KMS-11 (cell line): ENCODE measurements around the gene LAMTOR4.

ENCODE experiments used
- H2AFZ ChIP-seq: fragments of 200-600 bp; sonication (generic); 2 replicates; pipeline ENCODE4 v1.6.1; 2016; ENCODE audit warnings: antibody characterized with exemption, mixed run types, low read depth
- H3K27ac ChIP-seq: fragments of 200-600 bp; sonication (generic); 2 replicates; pipeline ENCODE4 v1.6.1; 2016; ENCODE audit warnings: mild to moderate bottlenecking, mixed run types
- H3K27me3 ChIP-seq: fragments of 200-600 bp; sonication (generic); 2 replicates; pipeline ENCODE4 v1.6.1; 2017; ENCODE audit warnings: mild to moderate bottlenecking, low read depth, mixed run types, moderate library complexity; ENCODE audit not compliant: insufficient read depth
- H3K36me3 ChIP-seq: fragments of 200-600 bp; sonication (generic); 2 replicates; pipeline ENCODE4 v1.6.1; 2017; ENCODE audit warnings: mild to moderate bottlenecking, mixed run types; ENCODE audit not compliant: insufficient read depth
- H3K4me1 ChIP-seq: fragments of 200-600 bp; sonication (generic); 2 replicates; pipeline ENCODE4 v1.6.1; 2016; ENCODE audit warnings: mild to moderate bottlenecking, low read depth, mixed run types; ENCODE audit not compliant: poor library complexity, severe bottlenecking
- H3K4me2 ChIP-seq: fragments of 200-600 bp; sonication (generic); 2 replicates; pipeline ENCODE4 v1.7.0; 2016; ENCODE audit warnings: mild to moderate bottlenecking, mixed run types
- H3K4me3 ChIP-seq: fragments of 200-600 bp; sonication (generic); IDR thresholded peaks from 2 replicates; pipeline ENCODE4 v1.6.1; 2017; ENCODE audit warnings: low read depth, low read length, mixed read lengths; ENCODE audit not compliant: insufficient read depth
- H3K79me2 ChIP-seq: fragments of 200-600 bp; sonication (generic); 2 replicates; pipeline ENCODE4 v1.6.1; 2016; ENCODE audit warnings: low read depth, mixed run types; ENCODE audit not compliant: insufficient read depth
- H3K9ac ChIP-seq: fragments of 200-600 bp; sonication (generic); 2 replicates; pipeline ENCODE4 v1.6.1; 2016; ENCODE audit warnings: mild to moderate bottlenecking, mixed run types
- H4K20me1 ChIP-seq: fragments of 200-600 bp; sonication (generic); 2 replicates; pipeline ENCODE4 v1.6.1; 2016; ENCODE audit warnings: mild to moderate bottlenecking, mixed run types; ENCODE audit not compliant: insufficient read depth
- CTCF ChIP-seq: fragments of 200-600 bp; sonication (generic); conservative IDR thresholded peaks from 2 replicates; pipeline ENCODE4 v1.6.1; 2017; ENCODE audit warnings: low read depth, mild to moderate bottlenecking, antibody characterized with exemption, low read length, moderate library complexity, mixed read lengths

LAMTOR4 gene

DNA sequence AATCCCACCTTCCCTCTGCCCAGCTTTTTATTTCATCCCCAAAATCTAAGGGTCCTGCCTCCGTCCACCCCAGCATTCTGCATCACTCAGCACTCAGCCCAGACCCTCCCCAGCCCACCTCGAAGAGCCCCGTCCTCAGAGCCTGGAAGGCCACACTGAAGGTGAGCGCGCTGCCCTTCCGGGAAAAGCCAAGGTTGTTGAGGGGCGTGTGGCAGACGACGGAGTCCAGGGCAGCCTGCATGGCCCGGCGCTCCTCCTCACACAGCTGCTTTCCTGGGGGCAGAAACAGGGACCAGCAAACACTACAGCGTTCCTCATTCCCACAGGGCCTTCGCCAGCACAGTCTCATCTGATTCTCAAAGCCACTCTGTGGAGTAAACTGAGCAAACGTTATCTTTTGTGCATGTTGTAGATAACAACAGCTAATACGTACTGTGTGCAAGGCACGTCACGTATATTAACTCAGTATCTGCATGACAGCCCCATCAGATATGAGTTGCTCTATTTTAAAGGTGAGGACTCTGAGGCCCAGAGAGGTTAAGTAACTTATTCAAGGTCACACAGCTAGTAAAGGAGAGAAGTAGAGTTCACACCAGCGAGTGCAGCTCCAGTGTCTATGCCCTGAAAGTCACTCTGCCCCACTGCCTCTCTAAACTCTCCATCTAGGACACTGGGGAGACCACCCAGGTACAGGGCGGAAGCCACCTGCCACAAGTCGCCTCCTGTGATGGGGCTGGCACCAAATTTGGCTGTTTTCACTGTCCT is 7.0 kb downstream of the LAMTOR4 start:
- TF ChIP-seq CTCF = no peak
- no peak overlapping the region for H3K4me2 ChIP-seq

DNA sequence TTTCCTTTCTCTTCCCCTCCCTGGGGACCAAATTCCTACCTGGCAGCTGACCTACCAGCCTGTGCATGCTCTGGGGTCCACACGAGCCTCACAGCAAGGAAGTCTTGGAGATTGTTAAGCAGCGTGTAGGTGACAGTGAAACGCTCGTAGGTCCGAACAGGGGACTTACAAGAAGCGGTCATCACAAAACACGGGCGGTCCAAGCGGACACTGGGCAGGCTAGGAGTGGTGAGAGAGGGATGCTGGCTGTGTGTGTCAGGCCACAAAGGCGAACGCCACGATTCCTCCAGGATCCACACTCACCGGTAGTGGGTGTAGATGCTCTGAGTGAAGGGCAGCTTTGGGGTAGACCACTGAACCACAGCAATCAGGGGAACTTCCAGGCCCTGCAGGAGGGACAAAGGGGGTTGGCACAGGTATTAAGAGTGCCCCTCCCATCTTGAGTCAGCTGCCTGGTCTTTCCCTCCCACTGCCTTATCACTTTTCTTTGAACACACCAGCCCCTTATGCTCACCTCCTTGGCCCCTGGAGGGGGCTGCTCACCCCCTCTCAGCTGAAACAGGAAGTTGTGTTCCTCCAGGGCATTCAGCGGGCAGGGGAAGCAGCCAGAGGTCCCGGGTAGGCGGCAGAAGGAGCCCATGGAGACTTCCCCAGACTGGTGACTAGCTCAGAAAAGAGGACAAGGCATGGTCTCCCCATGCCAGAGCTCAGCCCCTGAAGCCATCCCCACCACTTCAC is 7.8 kb downstream of the LAMTOR4 start:
- Histone ChIP-seq H2AFZ (no peak overlapping the region), H3K36me3 (no peaks in the 10 kb centered on the region; the same call in 1 of the 2 replicates), H3K4me2 (peak overlapping the region; percentile 90; the same call in 1 of the 2 replicates), H3K27me3 (peaks cover 13% of the 10 kb centered on the region; the same call in 1 of the 2 replicates), H3K4me3 (no peak overlapping the region), H4K20me1 (no peaks in the 10 kb centered on the region), H3K4me1 (peaks cover 17% of the 10 kb centered on the region), H3K9ac (no peak overlapping the region), H3K79me2 (no peaks in the 10 kb centered on the region; the same call in 1 of the 2 replicates), H3K27ac (no peak overlapping the region)
- TF ChIP-seq CTCF = no peak

More for the DNA sequence above, 7.0 kb downstream of the LAMTOR4 start:
- no peak overlapping the region for H3K9ac ChIP-seq
- H3K27me3 ChIP-seq = peaks cover 7% of the 10 kb centered on the region; the same call in 1 of the 2 replicates
- no peaks in the 10 kb centered on the region; the same call in 1 of the 2 replicates for H3K79me2 ChIP-seq
- no peaks in the 10 kb centered on the region for H4K20me1 ChIP-seq
- H2AFZ ChIP-seq = no peak overlapping the region
- H3K27ac ChIP-seq = no peak overlapping the region
- H3K36me3 ChIP-seq = no peaks in the 10 kb centered on the region; the same call in 1 of the 2 replicates
- H3K4me1 ChIP-seq = peaks cover 17% of the 10 kb centered on the region
- H3K4me3 ChIP-seq = no peak overlapping the region

DNA sequence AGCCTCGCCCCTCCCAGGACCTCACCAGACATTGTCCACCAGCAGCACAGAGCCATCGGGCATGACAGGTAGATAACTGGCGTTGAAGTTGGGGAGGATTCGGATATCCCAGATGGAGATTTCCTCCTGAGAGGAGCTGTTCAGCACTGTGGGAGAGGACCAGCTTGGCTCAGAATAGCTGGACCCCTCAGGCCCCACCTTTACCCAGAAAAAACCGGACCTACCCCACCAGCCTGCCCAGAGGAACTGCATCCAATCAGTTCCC is 8.3 kb downstream of the LAMTOR4 start:
- peaks cover 17% of the 10 kb centered on the region for H3K4me1 ChIP-seq
- TF ChIP-seq CTCF = no peak
- no peak overlapping the region for H3K9ac ChIP-seq
- peak overlapping the region; percentile 90; the same call in 1 of the 2 replicates for H3K4me2 ChIP-seq
- no peak overlapping the region for H3K27ac ChIP-seq
- no peak overlapping the region for H3K4me3 ChIP-seq
- peaks cover 18% of the 10 kb centered on the region for H3K27me3 ChIP-seq
- no peak overlapping the region for H2AFZ ChIP-seq
- no peaks in the 10 kb centered on the region; the same call in 1 of the 2 replicates for H3K79me2 ChIP-seq
- no peaks in the 10 kb centered on the region; the same call in 1 of the 2 replicates for H3K36me3 ChIP-seq
- no peaks in the 10 kb centered on the region for H4K20me1 ChIP-seq

GRCh38 chr7:100157334-100158228 is 8.9 kb downstream of the LAMTOR4 start:
- H3K27me3 ChIP-seq = peaks cover 22% of the 10 kb centered on the region
- H3K4me3 ChIP-seq = no peak overlapping the region
- no peaks in the 10 kb centered on the region for H4K20me1 ChIP-seq
- no peaks in the 10 kb centered on the region; the same call in 1 of the 2 replicates for H3K36me3 ChIP-seq
- TF ChIP-seq CTCF = no peak
- H2AFZ ChIP-seq = no peak overlapping the region
- no peaks in the 10 kb centered on the region; the same call in 1 of the 2 replicates for H3K79me2 ChIP-seq
- H3K4me1 ChIP-seq = peaks cover 17% of the 10 kb centered on the region
- H3K27ac ChIP-seq = no peak overlapping the region
- H3K9ac ChIP-seq = peak overlapping the region; percentile 41
- H3K4me2 ChIP-seq = peak overlapping the region; percentile 90
